GM23248 (cell line): ENCODE measurements around the gene ADGRD1.

Experiments used
- EZH2 ChIP-seq: fragments of 200-600 bp; sonication (generic); IDR thresholded peaks from 2 replicates; pipeline ENCODE4 v1.6.1; 2018; ENCODE audit warnings: antibody characterized with exemption, mild to moderate bottlenecking; ENCODE audit not compliant: insufficient read depth, poor library complexity, severe bottlenecking
- EZH2phosphoT487 ChIP-seq: fragments of 200-600 bp; sonication (generic); IDR thresholded peaks from 2 replicates; pipeline ENCODE4 v1.6.1; 2018; ENCODE audit warnings: antibody characterized with exemption, moderate library complexity, mild to moderate bottlenecking, low read depth; ENCODE audit not compliant: insufficient read depth

DNA sequence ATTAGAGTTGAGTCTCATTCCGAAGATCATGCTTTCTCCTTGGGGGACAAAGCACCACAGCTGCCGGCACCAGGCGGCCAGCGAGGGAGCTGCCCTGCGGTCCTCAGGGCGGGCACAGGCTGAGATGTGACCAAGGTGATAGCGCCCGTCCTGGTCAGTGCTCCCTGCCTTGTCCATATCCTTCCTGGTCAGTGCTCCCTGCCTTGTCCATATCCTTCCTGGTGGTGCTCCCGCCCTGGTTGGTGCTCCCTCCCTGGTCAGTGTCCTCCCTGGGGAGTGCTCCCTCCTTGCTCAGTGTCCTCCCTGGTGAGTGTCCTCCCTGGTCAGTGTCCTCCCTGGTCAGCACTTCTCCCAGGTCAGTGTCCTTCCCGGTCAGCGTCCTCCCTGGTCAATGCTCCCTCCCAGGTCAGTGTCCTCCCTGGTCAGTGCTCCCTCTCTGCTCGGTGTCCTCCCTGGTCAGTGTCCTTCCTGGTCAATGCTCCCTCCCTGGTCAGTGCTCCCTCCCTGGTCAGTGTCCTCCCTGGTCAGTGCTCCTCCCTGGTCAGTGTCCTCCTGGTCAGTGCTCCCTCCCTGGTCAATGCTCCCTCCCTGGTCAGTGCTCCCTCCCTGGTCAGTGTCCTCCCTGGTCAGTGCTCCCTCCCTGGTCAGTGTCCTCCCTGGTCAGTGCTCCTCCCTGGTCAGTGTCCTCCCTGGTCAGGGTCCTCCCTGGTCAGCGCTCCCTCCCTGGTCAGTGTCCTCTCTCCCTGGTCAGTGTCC, 92.2 kb downstream of the ADGRD1 start:
- TF ChIP-seq EZH2 (no peak), EZH2phosphoT487 (no peak)
